Midbrain (tissue), 1 donor: ENCODE data around the gene DYNLT4.

Source experiments
- DNase-seq: peaks from one replicate; lab custom pipeline; 2025; lab: John Stamatoyannopoulos, UW

Gene DYNLT4

GRCh38 chr1:44757420-44757819 lies 49.7 kb downstream of the DYNLT4 start:
- DNase-seq = no peak
